H9 (cell line): Measurements from ENCODE around the gene EPB41. TPM values are rescaled to one million over a fixed set of nuclear protein-coding genes. Genes with fewer than 3 reads are reported as not detected.

Experiments
- DNase-seq: peaks from one replicate; pipeline ENCODE4 v3.0.0-alpha.2; 2017
- H2AFZ ChIP-seq: one replicate; pipeline ENCODE4 v1.6.1; 2013; ENCODE audit warnings: mild to moderate bottlenecking, low read length, control low read depth, moderate library complexity
- H2AK5ac ChIP-seq: 2 replicates; pipeline ENCODE4 v1.6.1; 2013; ENCODE audit warnings: low read length, control low read depth, mixed read lengths; ENCODE audit not compliant: insufficient read length
- H2BK120ac ChIP-seq: one replicate; pipeline ENCODE4 v1.6.1; 2013; ENCODE audit warnings: low read depth, mild to moderate bottlenecking, low read length, control low read depth, inconsistent platforms; ENCODE audit not compliant: poor library complexity, severe bottlenecking
- H2BK12ac ChIP-seq: 2 replicates; pipeline ENCODE4 v1.6.1; 2013; ENCODE audit warnings: low read length, control low read depth, mixed read lengths, low read depth; ENCODE audit not compliant: insufficient read length
- H2BK15ac ChIP-seq: 2 replicates; pipeline ENCODE4 v1.6.1; 2013; ENCODE audit warnings: low read depth, low read length, control low read depth
- H2BK20ac ChIP-seq: one replicate; pipeline ENCODE4 v1.6.1; 2013; ENCODE audit warnings: low read depth, mild to moderate bottlenecking, low read length, control low read depth, inconsistent platforms; ENCODE audit not compliant: poor library complexity, severe bottlenecking
- H2BK5ac ChIP-seq: 2 replicates; pipeline ENCODE4 v1.6.1; 2013; ENCODE audit warnings: low read length, control low read depth, mixed read lengths; ENCODE audit not compliant: insufficient read length
- H3K14ac ChIP-seq: 2 replicates; pipeline ENCODE4 v1.6.1; 2013; ENCODE audit warnings: low read length, control low read depth; ENCODE audit not compliant: insufficient read depth
- H3K18ac ChIP-seq: 2 replicates; pipeline ENCODE4 v1.6.1; 2013; ENCODE audit warnings: low read depth, mild to moderate bottlenecking, mixed read lengths, low read length, control low read depth; ENCODE audit not compliant: insufficient read length
- H3K23ac ChIP-seq: 2 replicates; pipeline ENCODE4 v1.6.1; 2013; ENCODE audit warnings: low read length, control low read depth, mixed read lengths, low read depth; ENCODE audit not compliant: insufficient read length
- H3K23me2 ChIP-seq: 2 replicates; pipeline ENCODE4 v1.6.1; 2013; ENCODE audit warnings: low read depth, mild to moderate bottlenecking, mixed read lengths, low read length, control low read depth; ENCODE audit not compliant: insufficient read length, poor library complexity, severe bottlenecking
- H3K27ac ChIP-seq: 2 replicates; pipeline ENCODE4 v1.5.1; 2013; ENCODE audit warnings: low read length, control low read depth, mixed read lengths, low read depth; ENCODE audit not compliant: insufficient read length
- H3K27me3 ChIP-seq: 2 replicates; pipeline ENCODE4 v1.6.1; 2013; ENCODE audit warnings: low read length, control low read depth, inconsistent platforms; ENCODE audit not compliant: insufficient read depth
- H3K4ac ChIP-seq: 2 replicates; pipeline ENCODE4 v1.6.1; 2013; ENCODE audit warnings: low read depth, mild to moderate bottlenecking, control low read depth, inconsistent platforms, low read length, moderate library complexity
- H3K4me1 ChIP-seq: 2 replicates; pipeline ENCODE4 v1.6.1; 2013; ENCODE audit warnings: low read length, control low read depth, inconsistent platforms; ENCODE audit not compliant: insufficient read depth
- H3K4me2 ChIP-seq: 2 replicates; pipeline ENCODE4 v1.6.1; 2013; ENCODE audit warnings: low read length, control low read depth, mixed read lengths; ENCODE audit not compliant: insufficient read length, insufficient read depth
- H3K56ac ChIP-seq: 2 replicates; pipeline ENCODE4 v1.6.1; 2013; ENCODE audit warnings: low read depth, mild to moderate bottlenecking, mixed read lengths, low read length, control low read depth; ENCODE audit not compliant: insufficient read length
- H3K79me1 ChIP-seq: 2 replicates; pipeline ENCODE4 v1.6.1; 2013; ENCODE audit warnings: low read depth, mild to moderate bottlenecking, moderate library complexity, low read length, control low read depth, inconsistent platforms; ENCODE audit not compliant: insufficient read depth, poor library complexity, severe bottlenecking
- H3K79me2 ChIP-seq: 2 replicates; pipeline ENCODE4 v1.6.1; 2013; ENCODE audit warnings: low read length, control low read depth, inconsistent platforms; ENCODE audit not compliant: insufficient read depth
- H3K9ac ChIP-seq: 2 replicates; pipeline ENCODE4 v1.6.1; 2013; ENCODE audit warnings: low read length, control low read depth, mixed read lengths; ENCODE audit not compliant: insufficient read length; ENCODE audit errors: extremely low read depth
- H3K9me3 ChIP-seq: one replicate; pipeline ENCODE4 v1.6.1; 2013; ENCODE audit warnings: low read depth, low read length, inconsistent platforms; ENCODE audit not compliant: control insufficient read depth
- H3T11ph ChIP-seq: one replicate; pipeline ENCODE4 v1.6.1; 2013; ENCODE audit warnings: mild to moderate bottlenecking, low read length, control low read depth, inconsistent platforms
- H4K20me1 ChIP-seq: one replicate; pipeline ENCODE4 v1.6.1; 2013; ENCODE audit not compliant: control insufficient read depth, insufficient read length, insufficient read depth
- H4K5ac ChIP-seq: 2 replicates; pipeline ENCODE4 v1.6.1; 2013; ENCODE audit warnings: low read depth, mild to moderate bottlenecking, mixed read lengths, low read length, control low read depth; ENCODE audit not compliant: insufficient read length
- H4K8ac ChIP-seq: replicated peaks from 2 replicates; pipeline ENCODE4 v1.6.1; 2013; ENCODE audit warnings: low read length, control low read depth, mixed read lengths, low read depth; ENCODE audit not compliant: insufficient read length
- H4K91ac ChIP-seq: 2 replicates; pipeline ENCODE4 v1.6.1; 2013; ENCODE audit warnings: low read depth, mild to moderate bottlenecking, moderate library complexity, mixed read lengths, low read length, control low read depth; ENCODE audit not compliant: insufficient read length
- H3K27ac Mint-ChIP-seq, 3 experiments: 2 replicates in 2 of 3; 3 replicates in 1 of 3; pipeline ENCODE4 v1.8.0; 2020 to 2021; ENCODE audit warnings: mixed read lengths in 3 of 3, mild to moderate bottlenecking in 1 of 3, moderate library complexity in 1 of 3
- H3K27me3 Mint-ChIP-seq: 2 replicates; pipeline ENCODE4 v1.8.0; 2021; ENCODE audit warnings: low read depth, mild to moderate bottlenecking, moderate library complexity, mixed read lengths
- H3K36me3 Mint-ChIP-seq, 3 experiments: 2 replicates in 2 of 3; 3 replicates in 1 of 3; pipeline ENCODE4 v1.8.0; 2020 to 2021; ENCODE audit warnings: low read depth in 3 of 3, mixed read lengths in 3 of 3; ENCODE audit not compliant: insufficient read depth in 1 of 3
- H3K4me1 Mint-ChIP-seq, 2 experiments: 2 replicates each; pipeline ENCODE4 v1.8.0; 2020; ENCODE audit warnings: mixed read lengths in 2 of 2
- H3K4me3 Mint-ChIP-seq, 2 experiments: 2 replicates in 1 of 2; 3 replicates in 1 of 2; pipeline ENCODE4 v1.8.0; 2020 to 2021; ENCODE audit warnings: mild to moderate bottlenecking in 2 of 2, mixed read lengths in 2 of 2, moderate library complexity in 1 of 2
- H3K9me3 Mint-ChIP-seq, 2 experiments: 2 replicates in 1 of 2; 3 replicates in 1 of 2; pipeline ENCODE4 v1.8.0; 2020; ENCODE audit warnings: mild to moderate bottlenecking in 2 of 2, mixed read lengths in 2 of 2, moderate library complexity in 1 of 2
- WGBS: extraction: QIAGEN DNeasy Blood & Tissue Kit; methylation state at CpG from one replicate; pipeline ENCODE4 v1.1.7; 2013; ENCODE audit warnings: missing lambda C conversion rate, low lambda C conversion rate, mixed read lengths; ENCODE audit not compliant: insufficient read length; ENCODE audit errors: extremely low coverage; 5-methylcytosine and 5-hydroxymethylcytosine counted together
- total RNA-seq: library from RNA; stranded (reverse); gene quantifications from 2 replicates; pipeline ENCODE4 v1.2.1, GENCODE V29; 2021
- TF ChIP-seq, protein P1 (sequence below): fragments of 200-600 bp; sonication (generic); conservative IDR thresholded peaks from 3 replicates; pipeline ENCODE4 v1.8.0; 2021; ENCODE audit warnings: antibody characterized with exemption, mild to moderate bottlenecking

EPB41 gene
- total RNA-seq, 1 experiment from 2014 or later: 75.4 TPM

DNA sequence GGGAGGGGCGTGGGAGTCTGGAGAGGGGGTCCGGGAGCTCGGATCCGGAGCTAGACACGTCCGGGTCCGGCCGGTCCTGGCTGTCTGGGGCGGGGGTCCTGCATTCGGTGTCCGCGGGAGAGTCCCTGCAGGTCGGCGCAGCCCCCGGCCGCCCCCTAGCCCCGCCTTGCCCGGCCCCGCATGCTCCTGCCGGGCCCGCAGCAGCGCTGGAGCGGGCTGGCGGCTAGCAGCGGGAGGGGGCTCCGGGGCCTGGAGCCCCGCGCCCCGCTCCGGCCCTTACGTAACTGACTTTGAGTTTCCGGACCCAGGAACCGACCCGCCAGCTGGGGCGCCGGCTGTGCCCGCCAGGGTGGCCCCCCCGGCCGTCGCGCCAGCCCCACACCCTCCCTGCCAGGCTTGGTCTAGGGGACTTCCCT, 26.9 kb upstream of the EPB41 start:
- Histone ChIP-seq H2AFZ (no peak overlapping the region), H4K5ac (no peak overlapping the region), H4K20me1 (no peaks in the 10 kb centered on the region), H3K4me1 (peaks cover 16% of the 10 kb centered on the region; the same call in 1 of the 2 replicates), H3K14ac (no peak overlapping the region), H2BK20ac (no peak overlapping the region), H3K23ac (no peak overlapping the region), H2BK120ac (no peak overlapping the region), H2BK5ac (no peak overlapping the region), H4K8ac (no peak overlapping the region), H2BK12ac (no peak overlapping the region), H3T11ph (no peak overlapping the region), H3K9ac (peak overlapping the region; percentile 3), H3K4ac (no peak overlapping the region), H3K56ac (no peak overlapping the region), H3K79me1 (no peaks in the 10 kb centered on the region), H3K23me2 (peaks cover 15% of the 10 kb centered on the region), H2BK15ac (no peak overlapping the region), H2AK5ac (no peak overlapping the region), H3K27me3 (no peaks in the 10 kb centered on the region), H4K91ac (no peak overlapping the region), H3K18ac (no peak overlapping the region), H3K4me2 (peak overlapping the region; percentile 82), H3K27ac (no peak overlapping the region), H3K79me2 (no peaks in the 10 kb centered on the region), H3K9me3 (no peaks in the 10 kb centered on the region)
- Mint-ChIP-seq H3K36me3 (no peaks in the 10 kb centered on the region), H3K27me3 (peaks cover 19% of the 10 kb centered on the region), H3K4me3 (peak overlapping the region; percentile 71 to 91), H3K9me3 (peaks cover 0 to 3% of the 10 kb centered on the region in 2 experiments; a peak in 1 of 5 replicates), H3K27ac (no peak overlapping the region), H3K4me1 (peaks cover 40 to 42% of the 10 kb centered on the region in 2 experiments)
- no CpG with 5 or more reads among the region's 41 CpGs for WGBS
- TF ChIP-seq, protein P1, sequence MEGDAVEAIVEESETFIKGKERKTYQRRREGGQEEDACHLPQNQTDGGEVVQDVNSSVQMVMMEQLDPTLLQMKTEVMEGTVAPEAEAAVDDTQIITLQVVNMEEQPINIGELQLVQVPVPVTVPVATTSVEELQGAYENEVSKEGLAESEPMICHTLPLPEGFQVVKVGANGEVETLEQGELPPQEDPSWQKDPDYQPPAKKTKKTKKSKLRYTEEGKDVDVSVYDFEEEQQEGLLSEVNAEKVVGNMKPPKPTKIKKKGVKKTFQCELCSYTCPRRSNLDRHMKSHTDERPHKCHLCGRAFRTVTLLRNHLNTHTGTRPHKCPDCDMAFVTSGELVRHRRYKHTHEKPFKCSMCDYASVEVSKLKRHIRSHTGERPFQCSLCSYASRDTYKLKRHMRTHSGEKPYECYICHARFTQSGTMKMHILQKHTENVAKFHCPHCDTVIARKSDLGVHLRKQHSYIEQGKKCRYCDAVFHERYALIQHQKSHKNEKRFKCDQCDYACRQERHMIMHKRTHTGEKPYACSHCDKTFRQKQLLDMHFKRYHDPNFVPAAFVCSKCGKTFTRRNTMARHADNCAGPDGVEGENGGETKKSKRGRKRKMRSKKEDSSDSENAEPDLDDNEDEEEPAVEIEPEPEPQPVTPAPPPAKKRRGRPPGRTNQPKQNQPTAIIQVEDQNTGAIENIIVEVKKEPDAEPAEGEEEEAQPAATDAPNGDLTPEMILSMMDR: no peak
- DNase-seq: no peak
